K562 (cell line): ENCODE results near the gene IPO5. TPM values are rescaled to one million over a fixed set of nuclear protein-coding genes. Genes with fewer than 3 reads are reported as not detected.
A peak's percentile ranks its signal among the peaks of the same experiment; 100 is the strongest.

Source experiments
- ATAC-seq: fragments of 200-7000 bp; cut with Tn5 transposase; 3 replicates; pipeline ENCODE4 v1.9.1; 2020; ENCODE audit warnings: moderate library complexity
- BruUV-seq: library from RNA; stranded (reverse); fragments of 400-500 nt; replicated peaks from 2 replicates; lab custom pipeline; 2021; lab: Mats Ljungman, UMichigan
- CTCF ChIA-PET: fragments of 300-600 bp; formaldehyde crosslinking; extraction: SDS; loops from one replicate; lab custom pipeline; 2021; ENCODE audit warnings: low intra/inter-chr PET ratio; lab: Yijun Ruan, JAX
- POLR2A ChIA-PET: fragments of 300-600, 350-650 bp; sonication (Branson Sonifier 250); formaldehyde crosslinking; extraction: SDS; loops from one replicate; lab custom pipeline; 2021; ENCODE audit warnings: antibody characterized with exemption, inconsistent platforms; lab: Yijun Ruan, JAX
- DNase-seq, 4 experiments: peaks; one replicate each; pipeline versions ENCODE4 v3.0.0 to v3.0.0-alpha.2; 2011 to 2018; ENCODE audit warnings: low spot score in 3 of 4, mixed read lengths in 3 of 4; ENCODE audit errors: extremely low read depth in 1 of 4
- FAIRE-seq: peaks from 2 replicates; lab custom pipeline; 2011; peaks lifted over from hg19 to GRCh38; lab: Jason Lieb, UNC
- H2AFZ ChIP-seq: 2 replicates; pipeline ENCODE4 v1.6.0; 2011; ENCODE audit warnings: low read depth, low read length, control low read depth, inconsistent platforms
- H3K27ac ChIP-seq: fragments of 200-600 bp; 3 replicates; pipeline ENCODE4 v1.8.0; 2011; ENCODE audit warnings: low read depth, mild to moderate bottlenecking, control low read depth, inconsistent platforms, low read length, moderate library complexity, mixed read lengths; ENCODE audit errors: extremely low read depth
- H3K27me3 ChIP-seq, 2 experiments: fragments of 300-600 bp in 1 of 2; 2 replicates in 1 of 2; 3 replicates in 1 of 2; pipeline versions ENCODE4 v1.6.0 to v1.8.0; 2011; ENCODE audit warnings: inconsistent platforms in 2 of 2, low read length in 2 of 2, mild to moderate bottlenecking in 1 of 2, mixed read lengths in 1 of 2, moderate library complexity in 1 of 2; ENCODE audit not compliant: control insufficient read depth in 2 of 2, insufficient read depth in 2 of 2
- H3K36me3 ChIP-seq: fragments of 300-600 bp; 3 replicates; pipeline ENCODE4 v1.8.0; 2011; ENCODE audit warnings: mild to moderate bottlenecking, low read length, inconsistent platforms; ENCODE audit not compliant: control insufficient read depth, insufficient read depth
- H3K4me1 ChIP-seq, 2 experiments: fragments of 200-600 bp in 1 of 2; replicated peaks in 1 of 2; 2 replicates in 1 of 2; 3 replicates in 1 of 2; pipeline versions ENCODE4 v1.5.1 to v1.8.0; 2011; ENCODE audit warnings: inconsistent platforms in 2 of 2, low read length in 2 of 2, mild to moderate bottlenecking in 1 of 2, mixed read lengths in 1 of 2, moderate library complexity in 1 of 2; ENCODE audit not compliant: control insufficient read depth in 2 of 2, insufficient read depth in 2 of 2
- H3K4me2 ChIP-seq: 2 replicates; pipeline ENCODE4 v1.6.1; 2011; ENCODE audit warnings: low read length, control low read depth, inconsistent platforms, mixed read lengths; ENCODE audit not compliant: insufficient read depth
- H3K4me3 ChIP-seq: fragments of 200-600 bp; sonication (generic), shearing (Covaris generic); 2 replicates; pipeline ENCODE4 v1.5.1; 2016; ENCODE audit warnings: control low read depth, inconsistent platforms
- H3K79me2 ChIP-seq: fragments of 200-600 bp; 3 replicates; pipeline ENCODE4 v1.8.0; 2011; ENCODE audit warnings: low read length, inconsistent platforms; ENCODE audit not compliant: control insufficient read depth, insufficient read depth
- H3K9ac ChIP-seq, 2 experiments: 2 replicates each; pipeline versions ENCODE4 v1.6.0 to v1.6.1; 2011; ENCODE audit warnings: low read depth in 2 of 2, low read length in 2 of 2, control low read depth in 1 of 2, inconsistent platforms in 1 of 2, mild to moderate bottlenecking in 1 of 2, mixed read lengths in 1 of 2; ENCODE audit not compliant: insufficient read depth in 1 of 2
- H3K9me1 ChIP-seq: one replicate; pipeline ENCODE4 v1.6.0; 2011; ENCODE audit warnings: inconsistent platforms, mild to moderate bottlenecking, low read length, moderate library complexity; ENCODE audit not compliant: control insufficient read depth, insufficient read depth
- H3K9me3 ChIP-seq: replicated peaks from 2 replicates; pipeline ENCODE4 v1.5.1; 2011; ENCODE audit warnings: low read depth, low read length, inconsistent platforms; ENCODE audit not compliant: control insufficient read depth, insufficient read depth
- H4K20me1 ChIP-seq: replicated peaks from 2 replicates; pipeline ENCODE4 v1.6.1; 2011; ENCODE audit warnings: low read length, inconsistent platforms, mixed read lengths; ENCODE audit not compliant: control insufficient read depth, insufficient read depth
- ETS1 ChIP-seq: conservative IDR thresholded peaks from 2 replicates; pipeline ENCODE4 v1.6.1; 2011; ENCODE audit warnings: low read depth, mild to moderate bottlenecking, low read length; ENCODE audit not compliant: control insufficient read depth
- NFIC ChIP-seq: fragments of 450-650 bp; IDR thresholded peaks from 2 replicates; pipeline ENCODE4 v1.6.1; 2017; ENCODE audit warnings: mild to moderate bottlenecking, inconsistent platforms
- NFIX ChIP-seq: fragments of 250-450 bp; sonication (Bioruptor Pico); IDR thresholded peaks from 2 replicates; pipeline ENCODE4 v1.4.0; 2020; ENCODE audit warnings: low read depth, mild to moderate bottlenecking, moderate library complexity
- PHF8 ChIP-seq: fragments of 200-600 bp; sonication (generic); IDR thresholded peaks from 2 replicates; pipeline ENCODE4 v1.6.1; 2012; ENCODE audit warnings: mixed run types, mild to moderate bottlenecking, inconsistent platforms, low read length, moderate library complexity, borderline replicate concordance
- RBM25 ChIP-seq: fragments of 200-400 bp; formaldehyde crosslinking; IDR thresholded peaks from 2 replicates; pipeline ENCODE4 v1.6.1; 2018; ENCODE audit warnings: low read length, low read depth, moderate library complexity; ENCODE audit not compliant: severe bottlenecking
- ZNF146 ChIP-seq: IDR thresholded peaks from one replicate; pipeline ENCODE4 v1.6.1; 2018; ENCODE audit warnings: missing compliant biosample characterization; ENCODE audit not compliant: unreplicated experiment
- WGBS: fragments of 100-300 bp; shearing (Covaris generic); methylation state at CpG from one replicate; pipeline ENCODE4 v1.1.6; 2016; ENCODE audit warnings: low coverage, mixed read lengths; ENCODE audit not compliant: insufficient coverage; ENCODE audit errors: missing lambda C conversion rate; 5-methylcytosine and 5-hydroxymethylcytosine counted together
- in situ Hi-C: fragments of 300-500 bp; cut with MboI; formaldehyde crosslinking; loops from 4 replicates; pipeline ENCODE4 v1.15.0; 2018; ENCODE audit warnings: inconsistent platforms, mixed read lengths
- intact Hi-C: fragments of 100-400 bp; cut with micrococcal nuclease; formaldehyde crosslinking; loops from 2 replicates; pipeline ENCODE4 v1.14.2; 2022
- polyA plus RNA-seq, 8 experiments: library from polyadenylated mRNA; depleted of rRNA in 4 of 8; stranded (reverse) in 5 of 8; unstranded in 3 of 8; fragments of >200 nt; fragmentation: Nextera tagmentation in 2 of 8; fragmentation: Illumina TruSeq in 1 of 8; extraction: Ambion mirVana in 2 of 8; extraction: Trizol in 1 of 8; gene quantifications; 2 replicates each; pipeline versions ENCODE4 v1.2.1 to v1.2.3, GENCODE V29; 2011 to 2014; ENCODE audit warnings: inconsistent platforms in 1 of 8, missing spikeins in 1 of 8
- total RNA-seq, 7 experiments: library from RNA; depleted of rRNA in 6 of 7; stranded (reverse); fragments of >200 nt in 6 of 7; fragmentation: Illumina TruSeq in 2 of 7; extraction: Trizol in 2 of 7; gene quantifications; 2 replicates each; pipeline versions ENCODE4 v1.2.1 to v1.2.3, GENCODE V29; 2011 to 2021; ENCODE audit warnings: low replicate concordance in 1 of 7

Gene IPO5
- total and polyA plus RNA-seq, 9 of the 15 experiments (the other 6 are each of a cell fraction or from before 2014, with no cell fraction given): 45.8 to 206 (median 134) TPM

GRCh38 chr13:98050041-98050466 lies 96.6 kb downstream of the IPO5 start:
- Histone ChIP-seq H3K4me3 (no peak overlapping the region), H4K20me1 (no peaks in the 10 kb centered on the region), H3K36me3 (no peaks in the 10 kb centered on the region), H3K79me2 (no peaks in the 10 kb centered on the region), H2AFZ (no peak overlapping the region), H3K9me1 (no peaks in the 10 kb centered on the region), H3K9ac (no peak overlapping the region), H3K4me2 (no peak overlapping the region), H3K4me1 (no peaks in the 10 kb centered on the region), H3K9me3 (no peaks in the 10 kb centered on the region), H3K27ac (no peak overlapping the region), H3K27me3 (peaks cover 0 to 17% of the 10 kb centered on the region in 2 experiments; a peak in 2 of 5 replicates)
- DNase-seq (no peak), ATAC-seq (no peak), FAIRE-seq (no peak)
- BruUV-seq: no TSS peak
- ChIA-PET CTCF (no interaction called here), POLR2A (no interaction called here)
- intact Hi-C loops (no loop called here), in situ Hi-C loops (no loop called here)
- WGBS: 1% methylated on average over 6 of the region's 6 CpGs
- TF ChIP-seq NFIX (CRISPR knock-in tag): peak; percentile 82
- no peak for TF ChIP-seq PHF8
- TF ChIP-seq NFIC: peak; percentile 95

DNA sequence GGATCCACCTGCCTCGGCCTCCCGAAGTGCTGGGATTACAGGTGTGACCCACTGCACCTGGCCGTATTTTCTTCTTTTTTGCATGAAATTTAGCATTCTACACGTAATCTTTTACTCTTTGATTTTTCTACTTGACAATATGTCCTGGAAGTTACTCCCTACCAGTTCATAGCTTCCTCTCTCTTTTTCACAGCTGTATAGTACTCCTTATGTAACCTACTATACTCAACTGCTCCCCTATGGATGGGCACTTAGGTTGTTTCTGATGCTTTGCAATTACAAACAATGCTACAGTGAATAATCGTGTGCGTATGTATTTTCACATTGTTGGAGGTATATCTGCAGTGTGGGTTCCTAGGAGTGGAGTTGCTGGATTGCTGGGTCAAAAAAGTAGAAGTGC lies 98.9 kb downstream of the IPO5 start:
- Histone ChIP-seq H3K4me3 (no peak overlapping the region), H4K20me1 (no peaks in the 10 kb centered on the region), H3K4me2 (no peak overlapping the region), H3K27ac (no peak overlapping the region), H3K27me3 (peaks cover 0 to 32% of the 10 kb centered on the region in 2 experiments; a peak in 3 of 5 replicates), H3K79me2 (no peaks in the 10 kb centered on the region), H3K9ac (no peak overlapping the region), H3K4me1 (no peaks in the 10 kb centered on the region), H3K9me1 (no peaks in the 10 kb centered on the region), H3K9me3 (no peaks in the 10 kb centered on the region), H3K36me3 (no peaks in the 10 kb centered on the region), H2AFZ (no peak overlapping the region)
- no peak for DNase-seq
- no TSS peak for BruUV-seq
- ATAC-seq: no peak
- FAIRE-seq: no peak
- POLR2A ChIA-PET: no interaction called here
- WGBS: 9% methylated on average over 6 of the region's 6 CpGs
- CTCF ChIA-PET: no interaction called here
- intact Hi-C loops: no loop called here
- in situ Hi-C loops: no loop called here
- TF ChIP-seq ETS1 (no peak), ZNF146 (CRISPR knock-in tag) (peak; percentile 77), RBM25 (peak; percentile 43)
